ENCODE measurements around the gene POLR3E.
A peak's percentile ranks its signal among the peaks of the same experiment; 100 is the strongest.

POLR3E gene

DNA sequence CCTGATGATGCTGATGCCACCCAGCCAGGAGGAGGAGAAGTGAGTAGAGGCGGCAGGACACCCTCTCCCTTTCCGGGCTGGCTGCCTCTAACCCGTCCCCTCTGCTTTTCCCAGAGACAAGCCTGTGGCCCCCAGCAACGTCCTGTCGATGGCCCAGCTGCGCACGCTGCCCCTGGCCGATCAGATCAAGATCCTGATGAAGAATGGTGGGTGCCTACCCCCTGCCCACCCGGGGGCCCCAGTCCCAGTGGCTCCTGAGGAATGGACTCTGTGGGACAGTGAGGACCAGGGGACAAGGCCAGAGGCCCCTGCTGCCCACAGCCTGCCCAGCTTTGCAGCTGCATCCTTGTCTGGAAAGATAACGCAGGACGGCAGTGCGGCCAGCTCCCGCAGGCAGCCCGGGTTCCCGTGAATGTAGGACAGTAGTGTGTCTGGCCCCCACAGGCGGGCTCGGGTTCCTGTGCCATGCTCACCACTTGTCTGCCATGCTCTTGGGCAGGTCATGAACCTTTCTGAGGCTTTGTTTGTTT lies 19.9 kb downstream of the POLR3E start:
- DNase-seq = no peak

DNA sequence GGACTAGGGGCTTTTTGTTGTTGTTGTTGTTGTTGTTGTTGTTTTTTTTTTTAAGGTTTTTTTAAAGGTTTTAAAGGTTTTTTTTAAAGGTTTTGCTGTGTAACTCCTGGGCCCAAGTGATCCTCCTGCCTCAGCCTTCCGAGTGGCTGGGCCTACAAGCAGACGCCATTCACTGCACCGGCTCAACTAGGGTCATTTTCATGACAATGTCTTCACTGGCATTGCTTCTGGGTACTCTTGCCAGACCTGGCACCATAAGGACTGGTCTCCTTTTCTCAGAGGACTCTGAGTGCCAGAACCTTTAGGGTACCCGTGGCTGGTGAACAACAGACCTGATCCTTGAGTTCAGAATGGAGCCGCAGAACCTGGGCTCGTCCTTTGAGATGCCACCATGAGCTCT lies 20.4 kb downstream of the POLR3E start:
- DNase-seq = no peak

GRCh38 chr16:22318690-22319358 lies 21.6 kb downstream of the POLR3E start:
- peak; percentile 37 to 46 for DNase-seq

DNA sequence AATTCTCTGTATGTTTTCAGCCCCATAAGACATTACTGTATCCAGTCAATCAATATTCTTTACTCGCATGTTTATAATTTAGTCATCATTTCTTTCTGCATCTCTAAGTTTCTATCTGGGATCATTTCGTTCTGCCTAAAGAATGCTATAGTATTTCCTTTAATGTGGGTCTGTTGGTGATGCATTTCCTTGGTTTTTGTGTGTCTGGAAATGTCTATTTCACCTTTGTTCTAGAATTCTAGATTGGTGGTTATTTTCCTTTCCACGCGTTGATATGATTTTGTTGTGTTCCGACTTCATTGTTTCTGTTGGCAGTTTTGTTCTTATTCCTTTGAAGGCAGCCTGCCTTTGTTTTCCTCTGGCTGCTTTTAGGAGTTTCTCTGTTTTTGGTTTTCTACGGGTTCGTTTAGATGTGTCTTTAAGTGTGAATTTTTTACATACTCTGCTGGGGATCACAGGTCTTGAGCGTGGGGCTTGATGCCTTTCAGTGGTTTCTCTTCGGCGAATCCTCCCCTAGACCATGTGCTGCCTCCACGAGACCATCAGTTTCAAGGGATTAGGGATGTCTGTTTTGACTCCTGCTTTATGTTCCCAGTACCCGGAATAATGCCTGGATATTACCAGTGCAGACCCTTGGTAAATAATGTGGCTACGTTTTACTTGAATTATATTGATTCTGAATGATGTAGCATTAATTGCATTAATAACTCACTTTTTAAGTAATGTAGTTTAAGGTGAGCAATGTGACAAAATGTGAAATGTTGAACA lies 23.5 kb downstream of the POLR3E start:
- DNase-seq = no peak

- DNase-seq = peak; percentile 57 to 73
These were observed 24.3 kb downstream of the POLR3E start for GRCh38 chr16:22321340-22322001.

DNA sequence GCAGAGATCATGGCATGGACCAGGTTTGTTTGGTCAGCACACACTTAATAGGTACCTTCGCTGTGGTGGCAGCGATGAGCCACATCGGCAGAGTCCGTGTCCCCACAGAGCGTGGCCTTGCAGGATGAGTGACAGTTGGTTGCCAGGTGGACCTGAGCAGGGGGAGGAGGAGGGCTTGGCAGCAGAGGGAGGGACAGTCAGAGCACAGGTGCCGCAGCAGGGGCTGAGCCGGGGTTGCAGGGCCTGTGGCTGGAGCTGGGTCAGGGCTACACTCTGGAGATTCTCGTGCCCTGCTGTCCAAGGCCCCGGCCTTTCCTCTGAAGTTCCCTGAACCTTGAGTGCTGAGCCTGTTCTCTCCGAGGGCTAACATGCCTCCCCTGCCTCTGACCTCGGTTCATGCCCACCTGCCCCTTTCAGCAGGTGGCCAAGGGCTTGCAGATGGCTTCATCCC lies 24.8 kb downstream of the POLR3E start:
- DNase-seq = no peak

DNA sequence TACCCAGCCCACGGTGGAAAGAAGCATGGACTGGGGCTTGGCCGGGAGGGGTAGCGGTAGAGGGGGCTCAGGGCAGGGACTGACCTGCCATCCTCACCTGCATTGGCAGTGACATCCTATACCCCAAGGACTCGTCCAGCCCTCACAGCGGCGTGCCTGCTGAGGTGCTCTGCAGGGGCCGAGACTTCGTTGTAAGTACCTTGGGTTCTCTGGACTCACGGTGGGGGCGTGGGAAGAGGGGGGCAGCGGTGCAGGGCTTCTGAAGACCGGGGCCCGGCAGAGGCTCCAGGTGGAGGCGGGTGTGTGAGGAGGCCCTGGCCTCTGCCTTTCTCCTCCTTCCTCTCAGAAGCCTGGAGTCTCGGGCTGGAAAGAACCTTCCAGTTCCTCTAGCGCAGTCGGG lies 25.5 kb downstream of the POLR3E start:
- DNase-seq = no peak

- no peak for DNase-seq
These were observed 26.2 kb downstream of the POLR3E start for GRCh38 chr16:22323173-22323958.

GRCh38 chr16:22323959-22324786 lies 27.0 kb downstream of the POLR3E start:
- DNase-seq = no peak

DNA sequence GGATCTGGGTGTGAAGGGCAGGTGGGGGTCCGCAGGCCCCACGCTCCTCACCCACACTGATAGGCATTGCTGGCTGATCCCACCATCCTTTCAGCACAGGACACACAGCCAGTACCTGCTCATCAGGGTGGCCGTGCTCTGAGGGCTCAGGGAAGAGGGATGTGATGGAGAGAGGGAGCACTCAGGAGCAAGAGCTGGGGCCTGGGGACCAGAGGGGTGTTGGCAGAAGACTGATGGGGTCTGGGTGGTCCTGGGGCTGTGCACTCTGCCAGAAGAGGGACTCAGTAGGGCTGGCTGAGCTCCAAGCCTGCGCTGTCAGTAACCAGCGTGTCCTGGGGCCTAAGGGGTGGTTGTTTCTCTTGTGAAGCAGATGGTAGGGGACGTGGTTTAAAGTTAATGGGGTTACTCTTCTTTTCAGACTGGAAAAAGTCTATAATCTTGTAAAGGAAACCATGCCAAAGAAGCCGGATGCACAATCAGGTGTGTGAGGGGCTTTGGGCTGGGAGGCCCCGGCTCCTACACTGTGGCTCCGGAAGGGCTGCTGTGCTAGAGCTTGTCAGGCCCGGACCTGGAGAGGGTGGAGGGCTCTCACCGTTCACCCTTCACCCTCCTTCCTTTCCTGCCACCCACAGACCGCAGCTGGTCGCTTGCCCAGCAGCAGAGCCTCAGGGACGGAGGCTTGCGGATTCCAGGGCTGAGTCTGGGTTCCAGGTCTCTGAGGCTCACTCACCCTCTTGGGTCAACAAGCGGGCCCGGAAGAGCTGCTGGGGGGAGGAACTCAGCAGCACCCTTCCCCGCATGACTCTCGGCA lies 27.8 kb downstream of the POLR3E start:
- no peak for DNase-seq

DNA sequence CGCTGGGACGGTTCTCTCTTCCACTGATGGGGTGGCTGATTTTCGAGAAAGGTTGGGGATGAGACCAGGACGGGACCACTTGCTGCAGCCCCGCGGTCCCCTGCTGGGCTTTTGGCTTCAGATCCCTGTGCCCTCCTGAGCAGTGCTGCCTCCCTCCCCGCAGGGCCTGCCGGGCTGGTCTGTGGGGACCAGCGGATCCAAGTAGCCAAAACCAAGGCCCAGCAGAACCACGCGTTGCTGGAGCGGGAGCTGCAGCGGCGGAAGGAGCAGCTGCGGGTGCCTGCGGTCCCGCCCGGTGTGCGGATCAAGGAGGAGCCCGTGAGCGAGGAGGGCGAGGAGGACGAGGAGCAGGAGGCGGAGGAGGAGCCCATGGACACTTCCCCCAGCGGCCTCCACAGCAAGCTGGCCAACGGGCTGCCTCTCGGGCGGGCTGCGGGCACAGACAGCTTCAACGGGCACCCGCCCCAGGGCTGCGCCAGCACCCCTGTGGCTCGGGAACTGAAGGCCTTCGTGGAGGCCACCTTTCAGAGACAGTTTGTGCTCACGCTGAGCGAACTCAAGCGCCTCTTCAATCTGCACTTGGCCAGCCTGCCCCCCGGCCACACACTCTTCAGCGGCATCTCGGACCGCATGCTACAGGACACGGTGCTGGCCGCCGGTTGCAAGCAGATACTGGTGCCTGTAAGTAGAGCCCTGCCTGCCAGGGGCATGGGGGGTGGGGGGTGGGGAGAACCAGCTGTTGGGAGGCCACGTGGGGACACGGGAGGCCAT lies 28.6 kb downstream of the POLR3E start:
- no peak for DNase-seq

DNA sequence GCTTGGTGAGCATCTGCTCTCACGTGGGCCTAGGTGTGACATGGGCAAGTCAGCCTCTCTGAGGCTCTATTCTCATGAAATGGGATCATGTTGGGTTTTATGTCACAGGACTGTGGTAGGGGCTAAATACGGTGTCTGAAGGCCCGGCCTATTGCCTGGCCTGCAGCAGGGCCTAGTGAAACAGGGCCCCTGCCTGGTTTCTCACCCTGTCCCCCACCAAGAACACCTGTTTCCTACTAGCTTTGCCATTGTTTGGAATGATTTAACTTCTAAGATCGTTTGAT lies 29.1 kb downstream of the POLR3E start:
- no peak for DNase-seq

DNA sequence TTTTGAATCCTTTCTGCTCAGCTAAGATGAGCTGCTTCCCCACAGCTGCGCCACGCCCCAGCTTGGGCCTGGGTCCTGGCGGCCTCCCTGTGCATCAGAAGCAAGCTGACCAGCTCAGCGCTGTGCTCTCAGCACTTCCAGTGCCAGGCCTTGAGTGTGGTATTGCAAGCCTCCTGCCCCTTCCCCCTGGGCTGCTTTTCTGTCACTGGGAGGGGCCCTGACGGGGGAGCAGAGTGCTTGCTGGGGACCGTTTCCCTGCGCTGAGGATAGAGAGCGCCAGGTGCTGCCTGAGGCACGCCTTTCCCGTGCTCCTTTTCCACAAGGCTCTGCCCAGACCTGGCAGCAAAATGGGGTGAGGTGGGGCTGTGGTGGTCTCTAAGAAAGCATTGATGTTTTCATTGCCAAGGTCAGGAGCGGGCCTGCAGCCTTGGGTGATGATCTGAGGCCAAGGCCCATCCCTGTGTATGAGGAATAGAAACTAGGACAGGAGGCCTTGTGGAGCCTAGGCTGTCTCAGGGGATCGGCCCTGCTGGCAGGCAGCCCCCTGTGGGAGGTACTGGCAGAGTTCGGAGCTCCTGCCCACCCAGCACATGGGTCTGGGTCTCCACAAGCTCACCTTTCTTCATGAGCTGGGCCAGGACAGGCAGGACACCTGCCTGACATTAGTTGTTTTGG lies 29.7 kb downstream of the POLR3E start:
- DNase-seq = no peak

GRCh38 chr16:22327446-22327775 lies 30.2 kb downstream of the POLR3E start:
- no peak for DNase-seq

- DNase-seq = no peak
These were observed 31.0 kb downstream of the POLR3E start for GRCh38 chr16:22328081-22328725.

GRCh38 chr16:22329199-22329695 lies 32.0 kb downstream of the POLR3E start:
- no peak for DNase-seq

DNA sequence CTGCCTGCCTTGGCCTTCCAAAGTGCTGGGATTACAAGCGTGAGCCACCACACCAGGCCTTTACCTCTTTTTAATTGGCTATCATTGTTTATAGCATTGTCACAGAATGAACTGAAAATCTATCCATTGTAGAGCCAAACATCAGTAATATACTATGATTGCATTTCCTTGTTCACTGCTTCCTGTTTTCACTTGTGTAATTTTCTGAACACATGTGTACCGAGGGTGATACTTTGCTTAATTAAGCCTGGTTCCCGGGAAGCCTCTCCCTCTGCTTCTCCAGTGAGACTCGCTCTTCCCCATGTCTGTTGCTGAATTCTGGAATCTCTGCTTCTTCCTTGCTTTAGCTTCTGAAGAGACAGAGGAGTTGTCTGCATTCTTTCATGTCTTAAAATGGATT lies 33.1 kb downstream of the POLR3E start:
- peak; percentile 39 to 48 for DNase-seq

GRCh38 chr16:22333457-22333994 lies 36.3 kb downstream of the POLR3E start:
- peak; percentile 78 to 85 for DNase-seq

Measured in inflammatory macrophage (primary cell).